Measurements from ENCODE around the gene CPA1.

The CPA1 gene

DNA sequence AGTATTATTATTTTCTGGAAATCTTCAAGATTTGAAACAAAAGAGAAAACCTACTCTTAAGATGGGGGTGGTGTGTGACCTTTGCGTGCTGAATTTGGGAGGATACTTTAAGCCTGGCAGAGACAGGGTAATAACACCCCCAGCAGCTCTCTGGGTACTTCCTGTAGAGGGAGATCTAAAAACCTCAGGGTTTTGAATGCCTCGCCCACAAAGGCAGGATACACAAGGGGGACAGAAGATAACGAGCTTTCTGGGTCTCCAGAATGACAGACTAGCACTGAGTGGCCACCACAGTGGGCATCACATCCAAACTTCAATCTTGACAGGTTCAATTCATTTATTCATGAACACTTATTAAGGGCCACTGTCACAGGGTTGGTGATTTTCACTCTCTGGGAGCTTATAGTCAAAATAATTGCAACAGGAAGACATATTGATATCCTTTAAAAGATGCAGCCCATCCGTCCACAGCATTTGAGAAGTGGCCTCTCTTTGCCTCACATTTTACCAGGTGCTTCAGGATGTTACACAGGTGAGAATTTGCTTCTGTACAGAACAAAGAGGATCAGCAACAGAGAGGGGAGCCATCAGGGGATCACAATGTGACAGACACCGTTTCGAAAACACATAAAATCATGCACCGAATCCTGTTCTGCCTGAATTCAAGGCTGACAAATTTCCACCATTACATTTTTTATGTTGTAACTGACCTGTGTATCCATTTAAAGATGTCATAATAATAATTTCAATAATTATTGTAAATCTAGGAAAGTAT lies 14.3 kb downstream of the CPA1 start:
- no peak for DNase-seq (ENCODE audit: low spot score)

- no peak for DNase-seq (ENCODE audit: low spot score)
Measured at GRCh38 chr7:130395421-130395820, 15.1 kb downstream of the CPA1 start.

DNA sequence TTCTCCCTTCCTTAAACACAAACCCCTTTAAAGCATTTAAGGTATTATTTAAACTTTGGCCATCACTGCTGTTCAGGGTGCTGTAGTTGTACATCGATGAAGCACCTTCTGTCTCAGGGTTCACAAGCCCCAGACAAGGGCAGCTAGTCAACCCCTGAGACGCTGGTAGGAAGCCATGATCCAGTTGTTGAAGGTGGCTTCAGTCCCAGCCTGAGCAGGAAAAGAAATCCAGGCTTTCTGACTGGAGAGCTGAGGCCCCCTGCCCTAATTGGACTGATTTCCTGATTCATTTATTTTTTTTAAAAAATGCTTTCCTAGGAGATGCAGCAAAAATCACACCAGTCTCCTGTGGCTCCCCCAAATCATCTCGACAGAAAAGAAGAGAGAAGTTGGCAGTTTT lies 15.8 kb downstream of the CPA1 start:
- DNase-seq (ENCODE audit: low spot score) = no peak

DNA sequence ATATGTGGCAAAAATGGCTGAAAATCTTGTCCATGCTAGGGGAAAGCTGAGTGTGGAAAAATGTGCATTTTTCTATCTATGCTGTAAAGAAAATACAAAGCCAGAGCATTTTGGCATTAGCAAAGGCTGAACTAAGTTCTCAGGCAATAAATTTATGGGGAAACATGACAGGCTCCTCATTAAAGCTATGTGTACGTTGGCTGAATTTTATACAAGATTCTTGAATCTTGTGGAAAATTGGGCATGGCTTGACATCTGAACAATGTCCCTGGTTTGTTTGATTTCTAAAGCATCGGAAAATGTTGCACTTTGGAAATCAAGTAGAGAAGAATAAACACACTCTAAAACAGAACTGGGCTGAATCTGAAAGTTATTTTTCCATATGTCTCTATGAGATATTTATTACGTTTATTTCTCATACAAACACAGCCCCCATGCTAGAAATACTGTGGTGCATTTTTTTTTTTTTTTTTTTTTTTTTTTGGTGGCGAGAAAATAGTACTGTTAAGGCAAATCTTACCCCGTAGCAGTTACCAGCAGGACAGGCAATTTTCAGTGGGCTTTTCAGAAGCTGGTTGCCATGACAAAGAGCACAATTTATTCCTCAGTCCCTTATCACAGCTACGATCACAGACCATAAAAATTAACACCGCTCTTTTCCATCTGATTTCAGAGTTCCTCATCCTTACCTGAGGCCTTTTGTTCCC lies 16.9 kb downstream of the CPA1 start:
- DNase-seq (ENCODE audit: low spot score) = no peak

DNA sequence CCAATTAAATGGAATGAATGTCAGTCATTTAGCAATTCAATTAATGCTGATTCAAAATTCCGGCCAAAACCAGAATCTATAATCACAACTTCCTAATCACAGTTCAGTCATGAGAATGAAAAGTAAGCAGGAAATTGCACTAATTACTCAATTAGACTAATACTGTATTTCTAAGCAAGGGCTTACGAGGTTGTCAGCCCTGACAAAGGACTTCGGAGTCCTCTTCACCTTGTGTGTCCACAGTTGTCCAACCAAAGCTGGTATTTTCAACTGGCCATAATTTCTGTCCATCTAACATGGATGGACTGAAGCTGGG lies 17.4 kb downstream of the CPA1 start:
- DNase-seq (ENCODE audit: low spot score) = no peak

GRCh38 chr7:130398526-130399090 lies 18.3 kb downstream of the CPA1 start:
- no peak for DNase-seq (ENCODE audit: low spot score)

GRCh38 chr7:130400120-130400572 lies 19.9 kb downstream of the CPA1 start:
- no peak for DNase-seq (ENCODE audit: low spot score)

GRCh38 chr7:130401101-130401500 lies 20.8 kb downstream of the CPA1 start:
- no peak for DNase-seq (ENCODE audit: low spot score)

- DNase-seq (ENCODE audit: low spot score) = no peak
Measured at GRCh38 chr7:130401578-130401977, 21.3 kb downstream of the CPA1 start.

DNA sequence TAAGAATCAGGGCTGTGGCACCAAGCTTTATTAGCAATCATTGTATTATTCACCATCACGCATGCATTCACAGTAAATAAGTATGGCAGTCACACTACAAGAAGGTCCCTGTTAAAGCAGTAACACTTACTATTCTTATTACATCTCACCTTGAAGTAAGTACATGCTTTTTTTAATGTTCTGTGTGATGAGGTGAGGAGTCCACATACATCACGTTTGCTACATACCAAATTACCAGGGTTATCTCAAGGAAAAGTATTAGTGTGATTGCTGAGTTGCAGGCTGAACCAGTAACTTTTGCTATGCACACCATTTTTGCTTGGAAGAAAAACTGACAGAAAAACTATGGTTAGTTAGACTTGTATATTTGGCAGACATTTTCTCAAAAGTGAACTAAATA lies 24.7 kb downstream of the CPA1 start:
- DNase-seq (ENCODE audit: low spot score) = no peak

GRCh38 chr7:130409067-130409711 lies 28.9 kb downstream of the CPA1 start:
- DNase-seq (ENCODE audit: low spot score) = no peak

- DNase-seq (ENCODE audit: low spot score) = peak; percentile 31
Measured at GRCh38 chr7:130409712-130410072, 29.4 kb downstream of the CPA1 start.

- DNase-seq (ENCODE audit: low spot score) = no peak
Measured at GRCh38 chr7:130410868-130411541, 30.7 kb downstream of the CPA1 start.

GRCh38 chr7:130413201-130413600 lies 32.9 kb downstream of the CPA1 start:
- no peak for DNase-seq (ENCODE audit: low spot score)

DNA sequence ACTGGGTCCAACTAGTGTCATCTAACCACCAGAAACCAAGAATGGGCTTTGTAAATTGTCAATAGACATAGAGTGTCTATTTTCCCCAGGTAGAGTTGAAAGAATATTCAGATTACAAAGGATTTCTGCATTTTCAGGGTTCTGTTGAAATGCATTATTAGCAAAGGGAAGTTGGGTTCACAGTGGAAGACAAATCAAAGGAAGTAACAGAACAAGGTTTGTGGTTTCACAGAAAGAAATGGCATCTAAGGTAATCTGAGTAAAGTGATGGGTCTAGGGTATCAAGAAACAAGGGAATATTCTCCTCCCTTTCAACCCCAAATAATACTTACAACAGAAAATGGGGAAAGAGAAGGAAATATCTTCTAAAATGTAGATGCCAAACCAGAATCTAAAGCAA lies 34.7 kb downstream of the CPA1 start:
- DNase-seq (ENCODE audit: low spot score) = no peak

DNA sequence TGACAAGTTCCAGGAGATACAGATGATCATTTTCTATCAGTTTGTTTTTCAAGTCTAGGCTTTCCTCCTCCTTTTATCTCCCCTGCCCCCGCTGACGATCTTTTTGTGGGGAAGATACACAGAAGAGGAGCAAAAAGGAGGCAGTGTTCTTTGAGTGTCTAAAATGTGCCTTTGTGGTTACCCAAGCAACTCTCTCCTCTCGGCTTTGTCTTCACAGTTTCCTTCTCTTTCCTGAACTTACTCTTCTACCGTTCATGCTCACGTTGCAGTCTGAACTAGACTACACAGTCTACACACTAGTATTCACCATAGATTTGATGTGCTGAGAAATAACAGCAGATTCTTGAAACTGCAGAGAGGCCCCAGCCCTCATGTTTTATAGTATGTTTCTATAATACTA lies 36.9 kb downstream of the CPA1 start:
- no peak for DNase-seq (ENCODE audit: low spot score)

- DNase-seq (ENCODE audit: low spot score) = peak; percentile 52
Measured at GRCh38 chr7:130418306-130418705, 38.0 kb downstream of the CPA1 start.

DNA sequence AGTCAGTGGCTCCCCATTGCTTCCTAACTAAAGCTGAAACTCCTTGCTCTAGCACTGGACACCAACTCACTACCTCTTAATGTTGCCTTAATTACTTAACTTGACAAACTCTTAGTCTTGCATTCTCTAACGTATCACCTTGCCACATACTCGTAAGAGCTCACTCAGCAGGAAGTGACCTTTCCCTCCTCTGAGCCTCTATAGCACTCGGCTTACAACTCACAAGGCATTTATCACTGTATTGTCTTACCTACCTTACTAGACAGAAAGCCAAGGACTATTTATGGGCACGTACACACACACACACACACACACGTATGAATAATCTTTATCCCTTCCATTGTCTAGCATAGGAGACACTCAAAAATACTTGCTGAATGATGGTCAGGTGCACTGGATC lies 39.4 kb downstream of the CPA1 start:
- DNase-seq (ENCODE audit: low spot score) = peak; percentile 26

- DNase-seq (ENCODE audit: low spot score) = no peak
Measured at GRCh38 chr7:130420943-130421578, 40.8 kb downstream of the CPA1 start.

- no peak for DNase-seq (ENCODE audit: low spot score)
Measured at GRCh38 chr7:130421684-130422083, 41.4 kb downstream of the CPA1 start.

- no peak for DNase-seq (ENCODE audit: low spot score)
Measured at GRCh38 chr7:130423501-130424037, 43.3 kb downstream of the CPA1 start.

DNA sequence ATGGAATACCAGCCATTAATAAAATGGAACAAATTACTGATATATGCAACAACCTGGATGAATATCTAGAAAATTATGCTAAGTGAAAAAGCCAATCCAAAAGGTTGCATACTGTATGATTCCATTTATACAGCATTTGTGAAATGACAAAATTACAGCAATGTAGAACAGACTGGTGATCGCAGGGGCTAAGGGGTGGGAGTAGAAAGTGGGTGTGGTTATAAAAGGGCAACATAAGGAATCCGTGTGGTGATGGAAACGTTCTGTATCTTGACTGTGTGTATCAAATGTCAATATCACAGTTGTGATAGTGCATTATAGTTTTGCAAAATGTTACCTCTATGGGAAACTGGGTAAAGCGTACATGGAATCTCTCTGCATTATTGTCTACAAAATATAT lies 45.5 kb downstream of the CPA1 start:
- no peak for DNase-seq (ENCODE audit: low spot score)
